MG63 (cell line): ENCODE results near the gene HDAC8. TPM values are rescaled to one million over a fixed set of nuclear protein-coding genes. Genes with fewer than 3 reads are reported as not detected.
A peak's percentile ranks its signal among the peaks of the same experiment; 100 is the strongest.

Experiments used
- DNase-seq: peaks from one replicate; pipeline ENCODE4 v3.0.0-alpha.2; 2020
- H3K27me3 ChIP-seq: fragments of 250-450 bp; sonication (Bioruptor Pico); 2 replicates; pipeline ENCODE4 v1.5.1; 2020; ENCODE audit warnings: mild to moderate bottlenecking, moderate library complexity
- H3K36me3 ChIP-seq: fragments of 250-450 bp; sonication (Bioruptor Pico); 2 replicates; pipeline ENCODE4 v1.5.1; 2020; ENCODE audit warnings: mild to moderate bottlenecking, moderate library complexity
- H3K4me3 ChIP-seq: fragments of 250-450 bp; sonication (Bioruptor Pico); 2 replicates; pipeline ENCODE4 v1.5.1; 2020; ENCODE audit warnings: mild to moderate bottlenecking, moderate library complexity
- H3K9me3 ChIP-seq: fragments of 250-450 bp; sonication (Bioruptor Pico); 2 replicates; pipeline ENCODE4 v1.5.1; 2020; ENCODE audit warnings: mild to moderate bottlenecking, moderate library complexity
- total RNA-seq: library from RNA; depleted of rRNA; stranded (reverse); fragments of >200 nt; shearing (Covaris generic); gene quantifications from 2 replicates; pipeline ENCODE4 v1.2.3, GENCODE V29; 2014; ENCODE audit warnings: low replicate concordance

Gene HDAC8
- total RNA-seq, 1 experiment from 2014 or later, result 24.6 TPM

- Histone ChIP-seq H3K27me3 (no peaks in the 10 kb centered on the region), H3K9me3 (no peaks in the 10 kb centered on the region), H3K36me3 (no peaks in the 10 kb centered on the region), H3K4me3 (no peak overlapping the region)
- no peak for DNase-seq
These were observed 203.8 kb downstream of the HDAC8 start for GRCh38 chrX:72368796-72369195.

- Histone ChIP-seq H3K27me3 (no peaks in the 10 kb centered on the region), H3K9me3 (no peaks in the 10 kb centered on the region), H3K4me3 (no peak overlapping the region), H3K36me3 (no peaks in the 10 kb centered on the region)
- no peak for DNase-seq
These were observed 205.1 kb downstream of the HDAC8 start for GRCh38 chrX:72367516-72367915.

GRCh38 chrX:72366701-72367454 lies 205.8 kb downstream of the HDAC8 start:
- Histone ChIP-seq H3K27me3 (no peaks in the 10 kb centered on the region), H3K4me3 (no peak overlapping the region), H3K36me3 (no peaks in the 10 kb centered on the region), H3K9me3 (no peaks in the 10 kb centered on the region)
- no peak for DNase-seq

GRCh38 chrX:72366178-72366577 lies 206.5 kb downstream of the HDAC8 start:
- H3K27me3 ChIP-seq, result no peaks in the 10 kb centered on the region
- H3K4me3 ChIP-seq, result no peak overlapping the region
- no peaks in the 10 kb centered on the region for H3K36me3 ChIP-seq
- no peak for DNase-seq
- H3K9me3 ChIP-seq, result no peaks in the 10 kb centered on the region

- H3K36me3 ChIP-seq, result no peaks in the 10 kb centered on the region
- DNase-seq, result no peak
- no peaks in the 10 kb centered on the region for H3K27me3 ChIP-seq
- no peak overlapping the region for H3K4me3 ChIP-seq
- no peaks in the 10 kb centered on the region for H3K9me3 ChIP-seq
These were observed 207.5 kb downstream of the HDAC8 start for GRCh38 chrX:72365126-72365525.

- no peaks in the 10 kb centered on the region for H3K9me3 ChIP-seq
- DNase-seq, result no peak
- no peaks in the 10 kb centered on the region for H3K36me3 ChIP-seq
- no peak overlapping the region for H3K4me3 ChIP-seq
- no peaks in the 10 kb centered on the region for H3K27me3 ChIP-seq
These were observed 212.3 kb downstream of the HDAC8 start for GRCh38 chrX:72360326-72360725.

GRCh38 chrX:72358313-72358712 lies 214.3 kb downstream of the HDAC8 start:
- peak; percentile 33 for DNase-seq
- Histone ChIP-seq H3K4me3 (no peak overlapping the region), H3K9me3 (no peaks in the 10 kb centered on the region), H3K27me3 (no peaks in the 10 kb centered on the region), H3K36me3 (no peaks in the 10 kb centered on the region)

- DNase-seq, result no peak
- H3K36me3 ChIP-seq, result no peaks in the 10 kb centered on the region
- no peaks in the 10 kb centered on the region for H3K27me3 ChIP-seq
- H3K4me3 ChIP-seq, result no peak overlapping the region
- H3K9me3 ChIP-seq, result no peaks in the 10 kb centered on the region
These were observed 219.9 kb downstream of the HDAC8 start for GRCh38 chrX:72352786-72353185.

- no peaks in the 10 kb centered on the region for H3K27me3 ChIP-seq
- no peaks in the 10 kb centered on the region for H3K36me3 ChIP-seq
- H3K9me3 ChIP-seq, result no peaks in the 10 kb centered on the region
- DNase-seq, result no peak
- no peak overlapping the region for H3K4me3 ChIP-seq
These were observed 220.9 kb downstream of the HDAC8 start for GRCh38 chrX:72351606-72352334.

- Histone ChIP-seq H3K27me3 (no peaks in the 10 kb centered on the region), H3K4me3 (no peak overlapping the region), H3K36me3 (no peaks in the 10 kb centered on the region), H3K9me3 (no peaks in the 10 kb centered on the region)
- DNase-seq, result no peak
These were observed 223.5 kb downstream of the HDAC8 start for GRCh38 chrX:72349190-72349589.

GRCh38 chrX:72348247-72348979 lies 224.2 kb downstream of the HDAC8 start:
- Histone ChIP-seq H3K36me3 (no peaks in the 10 kb centered on the region), H3K9me3 (no peaks in the 10 kb centered on the region), H3K4me3 (no peak overlapping the region), H3K27me3 (no peaks in the 10 kb centered on the region)
- DNase-seq, result no peak

- Histone ChIP-seq H3K9me3 (no peaks in the 10 kb centered on the region), H3K4me3 (no peak overlapping the region), H3K27me3 (no peaks in the 10 kb centered on the region), H3K36me3 (no peaks in the 10 kb centered on the region)
- DNase-seq, result no peak
These were observed 225.3 kb downstream of the HDAC8 start for GRCh38 chrX:72347366-72347765.

- H3K36me3 ChIP-seq, result no peaks in the 10 kb centered on the region
- H3K27me3 ChIP-seq, result no peaks in the 10 kb centered on the region
- H3K4me3 ChIP-seq, result no peak overlapping the region
- no peaks in the 10 kb centered on the region for H3K9me3 ChIP-seq
- DNase-seq, result no peak
These were observed 226.2 kb downstream of the HDAC8 start for GRCh38 chrX:72346302-72346949.

GRCh38 chrX:72340626-72341025 lies 232.0 kb downstream of the HDAC8 start:
- H3K36me3 ChIP-seq, result no peaks in the 10 kb centered on the region
- H3K4me3 ChIP-seq, result no peak overlapping the region
- no peak for DNase-seq
- no peaks in the 10 kb centered on the region for H3K9me3 ChIP-seq
- no peaks in the 10 kb centered on the region for H3K27me3 ChIP-seq

GRCh38 chrX:72340041-72340440 lies 232.6 kb downstream of the HDAC8 start:
- no peak for DNase-seq
- Histone ChIP-seq H3K36me3 (no peaks in the 10 kb centered on the region), H3K9me3 (no peaks in the 10 kb centered on the region)

GRCh38 chrX:72330131-72330530 lies 242.5 kb downstream of the HDAC8 start:
- Histone ChIP-seq H3K4me3 (no peak overlapping the region), H3K9me3 (no peaks in the 10 kb centered on the region), H3K36me3 (no peaks in the 10 kb centered on the region), H3K27me3 (no peaks in the 10 kb centered on the region)
- no peak for DNase-seq

More at GRCh38 chrX:72340041-72340440, 232.6 kb downstream of the HDAC8 start:
- no peaks in the 10 kb centered on the region for H3K27me3 ChIP-seq
- H3K4me3 ChIP-seq, result no peak overlapping the region
